RCC 7860 (cell line): ENCODE measurements around the gene CCNL2.
"Not testable (repeated sequence)": the region's sequence is repeated elsewhere in the genome, so short reads cannot be mapped to it uniquely, and the experiment has no call there.

Source experiments
- DNase-seq: peaks from one replicate; pipeline ENCODE4 v3.0.0-alpha.2; 2015; ENCODE audit warnings: low spot score
- FAIRE-seq: peaks from 2 replicates; lab custom pipeline; 2012; peaks lifted over from hg19 to GRCh38; lab: Jason Lieb, UNC

The CCNL2 gene

GRCh38 chr1:1376551-1377226 is 22.4 kb downstream of the CCNL2 start:
- DNase-seq (no peak), FAIRE-seq (no peak)

- FAIRE-seq (peak; percentile 93), DNase-seq (peak; percentile 98)
These were observed 24.0 kb downstream of the CCNL2 start, which contains the start of gene AURKAIP1 for GRCh38 chr1:1374929-1375662. TSS of gene AURKAIP1 (minus strand) at chr1:1375207. CDS start at chr1:1374756, 451 bp downstream.

GRCh38 chr1:1374589-1374928 is 24.6 kb downstream of the CCNL2 start:
- no peak for DNase-seq
- no peak for FAIRE-seq

- no peak for FAIRE-seq
These were observed 25.1 kb downstream of the CCNL2 start for GRCh38 chr1:1373815-1374588.

GRCh38 chr1:1373051-1373814 is 25.9 kb downstream of the CCNL2 start:
- DNase-seq (no peak), FAIRE-seq (no peak)

More at GRCh38 chr1:1373815-1374588, 25.1 kb downstream of the CCNL2 start:
- DNase-seq = no peak

GRCh38 chr1:1371746-1372711 is 27.1 kb downstream of the CCNL2 start:
- peak; percentile 46 for DNase-seq
- no peak for FAIRE-seq

- FAIRE-seq (no peak), DNase-seq (no peak)
These were observed 27.8 kb downstream of the CCNL2 start for GRCh38 chr1:1371364-1371745.

GRCh38 chr1:1370771-1371300 is 28.3 kb downstream of the CCNL2 start:
- no peak for FAIRE-seq
- DNase-seq = no peak

- DNase-seq, FAIRE-seq: not testable (repeated sequence)
These were observed 29.0 kb downstream of the CCNL2 start for GRCh38 chr1:1370094-1370493.

- FAIRE-seq = no peak
- DNase-seq = no peak
These were observed 31.8 kb downstream of the CCNL2 start for GRCh38 chr1:1367315-1367714.

- FAIRE-seq = no peak
- no peak for DNase-seq
These were observed 32.5 kb downstream of the CCNL2 start for GRCh38 chr1:1366699-1367066.

GRCh38 chr1:1365875-1366698 is 33.0 kb downstream of the CCNL2 start:
- no peak for DNase-seq
- FAIRE-seq = no peak

- DNase-seq (no peak), FAIRE-seq (no peak)
These were observed 34.9 kb downstream of the CCNL2 start for GRCh38 chr1:1364266-1364665.

- no peak for FAIRE-seq
- no peak for DNase-seq
These were observed 37.1 kb downstream of the CCNL2 start for GRCh38 chr1:1361982-1362423.

GRCh38 chr1:1361233-1361981 is 37.7 kb downstream of the CCNL2 start:
- no peak for DNase-seq
- FAIRE-seq = no peak

- DNase-seq = peak; percentile 91
- peak; percentile 91 for FAIRE-seq
These were observed 38.5 kb downstream of the CCNL2 start for GRCh38 chr1:1360506-1361169.
